Measurements from ENCODE around the gene TUBB4B. TPM values are rescaled to one million over a fixed set of nuclear protein-coding genes. Genes with fewer than 3 reads are reported as not detected.

TUBB4B gene
- 522 to 871 TPM (median 814 TPM) in 5 replicates for total RNA-seq (2022; extraction: Qiagen RNA extraction; ENCODE audit: low read depth)

DNA sequence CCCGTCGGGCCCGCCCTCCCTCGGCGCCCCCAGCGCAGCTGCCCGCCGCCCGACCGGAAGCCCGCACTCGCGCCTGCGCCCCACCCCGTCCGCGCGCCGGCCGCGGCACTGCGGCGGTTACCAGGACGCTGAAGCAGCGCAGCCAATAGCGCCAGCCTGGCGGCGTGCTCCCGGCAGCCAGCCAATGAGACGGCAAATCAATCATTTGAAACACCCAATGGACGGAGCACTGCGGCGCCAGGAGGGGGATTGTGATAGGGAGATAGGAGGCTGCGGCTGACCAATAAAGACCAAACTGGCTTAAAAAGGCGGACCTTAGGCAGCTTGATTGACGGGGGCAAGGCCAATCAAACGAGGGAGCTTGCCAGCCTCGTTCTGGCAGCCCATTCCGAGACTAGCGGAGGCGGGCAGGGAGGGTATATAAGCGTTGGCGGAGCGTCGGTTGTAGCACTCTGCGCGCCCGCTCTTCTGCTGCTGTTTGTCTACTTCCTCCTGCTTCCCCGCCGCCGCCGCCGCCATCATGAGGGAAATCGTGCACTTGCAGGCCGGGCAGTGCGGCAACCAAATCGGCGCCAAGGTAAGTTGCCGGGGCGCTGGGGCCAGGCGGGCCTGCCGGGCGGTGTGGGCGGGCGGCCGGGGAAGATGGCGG lies at the start of gene TUBB4B:
TUBB4B (plus strand) TSS at position 447 of the 649 bp plus-strand sequence; CDS start at position 521, 74 bp downstream.

DNA sequence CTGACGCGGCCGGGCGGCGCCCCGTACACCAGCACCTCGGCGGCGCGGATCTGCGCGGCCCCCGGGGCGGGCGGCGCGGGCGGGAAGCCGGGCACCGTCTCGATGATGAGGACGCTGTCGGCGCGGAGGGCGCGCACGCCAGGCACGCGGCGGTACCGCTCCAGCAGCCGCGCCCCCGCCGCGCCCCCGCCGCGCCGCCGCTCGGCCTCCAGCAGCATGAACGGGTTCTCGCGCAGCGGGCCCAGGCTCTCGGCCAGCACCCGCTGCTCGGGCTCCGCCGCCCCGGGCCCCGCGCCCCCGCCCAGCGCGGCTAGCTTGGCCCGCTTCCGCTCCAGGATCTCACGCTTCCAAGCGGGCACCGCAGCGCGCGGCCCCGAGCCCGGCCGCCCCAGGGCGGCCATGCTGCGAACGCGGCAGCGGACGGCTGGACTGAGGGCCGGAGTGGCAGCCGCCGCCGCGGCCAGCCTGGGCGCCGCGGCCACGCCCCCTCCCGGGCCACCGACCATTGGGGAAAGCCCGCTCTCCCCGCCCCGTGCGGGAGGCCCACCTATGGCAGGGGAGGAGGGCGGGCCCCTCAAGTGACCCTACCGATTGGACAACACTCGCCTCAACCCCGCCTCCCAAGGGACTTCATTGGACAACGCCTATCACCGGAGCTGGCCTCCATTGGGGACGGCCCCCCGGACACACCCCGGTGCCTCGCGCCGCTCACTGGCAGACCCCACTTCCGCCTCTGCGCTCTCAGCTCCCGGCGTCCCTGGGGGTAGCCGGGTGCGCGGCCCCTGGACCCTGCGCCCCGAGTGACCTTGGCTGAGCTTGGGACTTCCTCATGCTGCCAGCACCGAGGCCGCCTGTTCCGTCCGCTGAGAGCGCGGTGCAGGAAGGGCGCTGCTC lies 40.5 kb upstream of the TUBB4B start, which contains the start of gene TPRN:
TPRN (minus strand) TSS at position 431 of the 894 bp plus-strand sequence; CDS start at position 401, 30 bp downstream.

DNA sequence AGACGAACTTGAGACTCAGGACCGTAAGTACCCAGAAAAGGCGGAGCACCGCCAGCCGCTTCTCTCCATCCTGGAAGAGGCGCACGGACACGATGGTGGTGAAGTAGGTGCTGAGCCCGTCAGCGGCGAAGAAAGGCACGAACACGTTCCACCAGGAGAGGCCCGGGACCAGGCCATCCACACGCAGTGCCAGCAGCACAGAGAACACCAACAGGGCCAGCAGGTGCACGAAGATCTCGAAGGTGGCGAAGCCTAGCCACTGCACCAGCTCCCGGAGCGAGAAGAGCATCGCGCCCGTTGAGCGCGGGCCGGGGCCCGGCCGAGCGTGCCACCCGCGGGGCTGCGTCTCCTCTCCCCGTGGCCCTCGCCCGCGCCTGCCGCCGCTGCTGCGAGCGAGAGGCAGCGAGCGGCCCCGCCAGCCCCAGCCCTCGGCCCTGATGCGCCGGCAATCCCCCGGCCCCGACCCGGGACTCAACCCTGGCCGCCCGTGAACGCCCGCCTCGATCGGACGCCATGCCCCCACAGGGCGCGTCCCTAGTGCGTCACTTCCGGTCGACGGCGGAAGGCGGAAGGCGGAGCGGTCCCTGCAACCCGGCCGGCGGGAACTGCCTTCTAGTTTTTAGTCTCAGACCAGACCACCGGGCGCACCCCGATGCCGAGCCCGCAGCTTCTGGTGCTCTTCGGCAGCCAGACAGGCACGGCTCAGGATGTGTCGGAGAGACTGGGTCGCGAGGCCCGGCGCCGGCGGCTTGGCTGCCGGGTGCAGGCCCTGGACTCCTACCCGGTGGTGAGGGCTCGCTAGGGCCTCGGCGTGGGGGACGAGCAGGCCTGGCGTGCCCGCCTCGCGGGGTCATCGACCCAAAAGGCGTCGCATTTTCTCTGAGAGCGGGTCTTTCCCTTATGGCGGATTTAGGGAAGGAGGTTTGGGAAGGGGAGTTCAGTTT lies 35.7 kb upstream of the TUBB4B start, which contains the start of the genes NDOR1 and TMEM203:
NDOR1 (plus strand) TSS at position 575 of the 944 bp plus-strand sequence; CDS start at position 653, 78 bp downstream.
TMEM203 (minus strand) TSS at position 523 of the 944 bp plus-strand sequence; CDS start at position 289, 234 bp downstream.

DNA sequence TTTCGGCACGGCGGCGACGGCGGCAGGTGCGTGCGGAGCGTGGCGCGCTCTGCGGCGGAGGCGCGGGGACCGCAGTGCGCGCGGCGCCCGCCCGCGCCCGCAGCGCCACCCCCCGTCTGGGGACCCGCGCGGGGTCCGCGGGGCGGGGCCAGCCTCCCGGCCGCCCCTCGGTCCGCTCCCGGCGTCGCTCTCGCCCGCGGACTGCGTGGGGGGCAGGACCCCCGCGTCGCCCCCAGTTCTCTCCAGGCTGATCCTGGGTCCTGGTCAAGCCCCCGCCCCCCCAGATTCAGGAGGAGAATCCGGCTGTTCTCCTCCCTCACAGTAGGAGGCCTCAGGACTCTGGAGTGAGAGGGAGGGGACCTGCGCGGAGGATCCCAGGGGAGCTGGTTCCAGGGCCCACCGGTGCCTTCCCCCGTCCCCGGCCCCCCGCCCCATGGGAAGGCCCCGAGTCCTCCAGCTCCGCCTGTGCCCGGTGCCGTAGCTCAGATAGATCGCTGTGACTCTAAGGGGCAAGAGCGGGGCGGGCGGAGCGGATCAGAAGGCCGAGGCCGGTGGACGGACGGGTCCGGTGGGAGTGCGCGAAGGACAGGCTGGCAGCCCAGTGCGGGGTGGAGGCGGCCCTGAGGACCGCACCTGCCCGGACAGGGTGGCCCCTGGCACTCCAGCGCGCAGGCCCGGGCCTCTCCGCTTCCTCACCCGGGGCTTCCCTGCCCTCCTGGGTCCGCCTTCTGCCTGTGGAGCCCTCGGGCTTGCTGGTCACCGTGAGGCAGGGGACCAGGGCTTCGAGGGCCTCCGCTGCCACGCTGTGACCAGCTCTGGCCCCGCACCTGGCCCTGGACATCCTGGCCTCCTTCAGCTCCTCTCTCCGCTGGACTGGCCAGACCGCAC lies 18.7 kb upstream of the TUBB4B start, which contains the start of gene RNF208:
RNF208 (minus strand) TSS at position 51 of the 888 bp plus-strand sequence. CDS start 1,028 bp downstream, outside the sequence.

DNA sequence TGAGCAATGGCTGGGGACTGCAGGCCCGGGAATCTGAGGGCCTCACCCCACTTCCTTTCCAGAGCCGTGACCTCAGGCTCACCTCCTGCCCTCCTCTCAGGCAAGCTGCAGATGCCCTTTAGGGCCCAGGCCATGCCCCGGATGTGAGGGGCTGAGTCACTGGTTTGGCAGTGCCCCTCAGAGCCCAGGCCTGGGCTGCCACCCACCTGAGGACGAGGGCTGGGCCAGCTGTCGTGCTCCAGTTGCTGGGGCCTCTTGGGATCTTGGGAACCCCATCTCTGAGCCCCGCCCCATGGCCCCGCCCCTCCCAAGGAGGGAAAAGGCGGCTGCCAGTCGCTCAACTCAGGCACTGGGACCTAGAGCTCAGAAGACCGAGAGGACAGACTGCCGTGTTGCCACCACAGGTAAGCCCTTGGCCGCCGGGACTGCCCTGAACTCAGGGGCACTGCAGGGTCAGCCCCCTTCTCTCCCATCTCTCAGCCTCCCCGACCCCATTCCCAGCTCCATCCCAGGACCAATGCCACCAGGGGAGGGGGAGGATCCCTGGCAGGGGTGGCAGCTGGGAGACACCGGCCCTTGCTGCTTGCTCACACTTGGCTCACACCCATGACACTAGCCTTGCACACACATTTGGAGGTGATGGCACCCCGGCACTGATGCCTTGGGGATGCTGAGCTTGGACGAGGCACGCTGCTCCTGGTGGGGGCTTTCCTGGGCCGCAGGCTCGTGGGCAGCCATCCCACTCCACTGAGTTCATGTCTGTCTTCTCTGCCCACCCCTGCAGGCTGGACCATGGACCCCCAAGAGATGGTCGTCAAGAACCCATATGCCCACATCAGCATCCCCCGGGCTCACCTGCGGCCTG lies 16.0 kb upstream of the TUBB4B start, which contains the start of gene CYSRT1:
CYSRT1 (plus strand) TSS at position 345 of the 865 bp plus-strand sequence; CDS start at position 793, 448 bp downstream.

DNA sequence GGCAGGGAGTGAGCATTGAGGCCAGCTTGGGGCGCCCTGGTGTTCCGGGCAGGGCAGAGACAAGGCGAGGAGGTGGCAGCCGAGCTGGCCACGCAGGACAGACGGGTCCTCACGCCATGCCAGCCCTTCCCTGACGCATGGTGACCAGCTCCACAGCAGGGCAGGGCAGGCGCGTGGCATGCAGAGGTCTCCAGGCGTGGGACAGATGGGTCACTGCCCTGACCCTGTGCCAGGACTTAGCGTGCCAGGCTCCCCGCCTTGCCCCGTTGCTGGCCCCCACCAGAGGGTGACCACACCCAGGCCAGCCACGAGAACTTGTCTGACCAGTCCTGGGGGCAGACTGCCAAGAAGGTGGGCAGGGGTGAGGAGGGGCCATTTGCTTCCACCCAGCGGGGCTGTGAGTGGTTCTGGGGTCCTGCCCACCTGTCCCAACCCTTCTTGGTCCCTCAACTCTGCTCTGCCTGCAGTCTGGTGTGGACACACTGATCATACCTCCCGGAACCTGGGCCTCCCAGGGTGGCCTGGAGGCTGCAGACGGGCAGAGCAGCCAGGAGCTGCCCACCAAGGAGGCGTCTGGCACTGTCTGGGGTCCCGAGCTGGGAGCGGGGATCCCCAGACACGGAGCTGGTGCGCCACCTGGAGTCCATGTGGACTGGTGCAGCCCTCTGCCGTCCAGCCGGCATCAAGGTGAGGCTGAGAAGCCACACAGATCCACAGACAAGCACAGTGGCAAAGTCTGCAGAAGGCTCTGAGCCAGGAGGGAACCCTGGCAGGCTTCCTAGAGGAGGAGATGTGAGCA lies 13.8 kb upstream of the TUBB4B start, which contains the start of gene RNF224:
RNF224 (plus strand) TSS at position 449 of the 799 bp plus-strand sequence. CDS start 834 bp downstream, outside the sequence.

DNA sequence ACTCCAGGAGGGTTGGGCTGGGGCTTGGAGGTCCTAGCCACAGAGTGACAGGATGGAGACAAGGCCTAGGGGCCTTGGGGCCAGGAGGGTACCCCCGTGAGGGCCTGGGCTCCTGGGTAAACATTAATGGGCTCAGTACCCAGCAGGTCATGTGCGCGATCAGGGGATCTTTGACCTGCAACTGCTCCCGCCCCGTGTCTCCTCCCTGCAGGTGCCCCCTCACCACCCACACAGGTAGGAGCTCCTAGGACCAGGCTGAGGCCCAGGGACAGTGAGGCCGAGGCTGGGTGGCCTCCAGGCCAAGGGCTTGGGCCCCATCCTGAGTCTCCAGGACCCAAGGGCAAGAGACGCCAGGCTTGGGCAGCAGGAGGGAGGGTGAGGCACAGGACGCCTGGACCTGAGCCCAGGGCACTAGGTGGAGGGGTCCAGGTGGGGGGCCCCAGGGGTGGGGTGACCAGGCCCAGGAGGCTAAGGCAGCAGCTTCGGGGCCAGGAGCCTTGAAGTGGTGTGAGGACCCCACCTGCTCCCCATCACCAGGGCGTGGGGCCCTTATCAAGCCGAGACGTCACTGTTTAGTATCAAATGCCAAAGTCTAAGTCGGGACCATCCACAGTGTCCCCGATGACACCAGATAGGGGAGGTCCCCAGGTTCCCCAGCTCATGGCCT lies 10.2 kb upstream of the TUBB4B start, which contains the start of gene SLC34A3:
SLC34A3 (plus strand) TSS at position 197 of the 667 bp plus-strand sequence. CDS start 802 bp downstream, outside the sequence.

DNA sequence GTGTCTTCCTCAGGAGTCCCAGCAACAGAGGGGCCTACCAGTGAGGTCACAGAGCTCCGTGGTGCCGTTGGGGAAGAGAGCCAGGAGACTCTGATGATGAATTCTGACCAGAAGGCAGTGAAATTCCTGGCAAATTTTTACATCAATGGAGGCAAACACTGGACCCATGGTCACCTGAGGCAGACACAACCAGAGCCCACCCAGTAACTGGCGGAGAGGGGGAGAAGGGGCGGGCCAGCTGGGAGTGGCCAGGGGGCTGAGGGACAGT lies 10.0 kb downstream of the TUBB4B start, which contains the start of gene STPG3:
STPG3 (plus strand) TSS at position 93 of the 268 bp plus-strand sequence; CDS start at position 94, 1 bp downstream.

DNA sequence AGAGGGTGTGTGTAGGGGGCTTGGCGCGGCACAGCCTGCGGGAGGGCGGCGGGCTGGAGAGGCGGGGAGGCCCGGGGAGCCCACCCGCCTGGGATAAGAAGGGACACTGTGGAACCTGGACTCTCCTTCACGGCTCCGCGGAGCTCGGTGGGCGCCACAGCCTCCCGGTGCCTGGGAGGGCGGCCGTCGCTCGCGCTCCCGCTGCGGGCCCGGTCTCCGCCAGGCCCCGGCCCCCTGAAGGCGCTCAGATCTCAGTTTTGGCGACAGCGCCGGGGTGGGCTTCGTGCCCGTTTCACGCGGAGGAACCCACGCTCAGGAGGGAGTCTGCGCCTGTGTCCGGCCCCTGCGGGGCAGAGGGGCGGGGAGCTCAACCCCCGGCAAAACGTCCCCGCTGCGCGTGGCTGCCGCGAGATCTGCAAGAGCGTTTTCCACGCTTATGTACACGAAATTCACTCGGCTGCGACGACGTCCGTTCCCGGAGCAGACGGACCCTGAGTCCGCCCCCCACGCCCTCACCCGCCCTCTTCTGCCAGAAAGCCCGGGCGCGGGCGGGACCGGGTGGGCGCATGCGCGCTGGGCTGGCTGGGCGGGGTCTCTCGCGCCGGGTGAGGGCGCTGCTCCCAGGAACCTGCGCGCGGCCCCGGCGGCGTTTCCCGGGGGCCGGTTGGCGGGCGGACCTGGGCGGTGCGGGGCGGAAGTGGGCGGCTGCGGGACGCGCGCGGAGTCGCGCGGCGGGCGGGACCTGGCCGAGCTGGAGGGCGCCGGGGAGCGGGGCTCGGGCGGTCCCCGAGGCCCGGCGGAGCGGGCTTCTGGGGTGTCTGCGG lies 13.7 kb downstream of the TUBB4B start, which contains the start of gene NELFB:
NELFB (plus strand) TSS at position 704 of the 824 bp plus-strand sequence.

DNA sequence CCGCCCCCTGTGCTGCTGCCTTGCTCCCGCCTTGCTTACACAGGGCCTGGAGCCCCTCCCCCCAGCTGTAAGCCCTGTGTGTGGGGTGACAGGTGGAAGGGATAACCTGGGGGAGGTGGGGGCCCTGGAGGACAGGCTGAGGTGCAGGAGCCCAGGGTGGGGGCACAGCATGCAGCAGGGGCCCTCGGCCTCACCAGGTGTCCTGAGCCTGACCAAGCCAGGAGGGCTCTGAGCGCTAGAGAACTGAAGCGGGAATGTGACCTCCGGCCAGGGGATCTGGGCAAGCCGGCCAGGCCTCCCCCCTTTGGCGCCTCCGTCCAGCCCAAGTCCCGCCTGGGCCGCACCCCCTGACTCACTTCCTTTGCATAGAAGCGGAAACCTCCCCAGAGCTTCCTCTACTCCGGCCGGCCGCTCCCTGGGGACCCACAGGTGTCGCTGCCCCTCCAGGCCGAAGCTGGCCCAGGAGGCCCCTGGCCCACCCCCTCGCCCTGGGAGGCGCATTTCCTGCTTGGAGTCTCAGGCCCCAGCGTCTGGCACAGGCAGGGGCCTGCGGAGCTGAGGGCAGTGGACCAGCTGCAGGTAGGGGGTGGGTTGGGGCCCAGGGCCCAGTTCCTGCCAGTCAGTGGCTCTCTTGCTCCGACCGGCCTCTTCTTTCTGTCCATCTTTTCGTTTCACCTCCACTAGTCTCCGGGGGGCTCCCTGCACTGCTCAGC lies 36.4 kb downstream of the TUBB4B start, which contains the start of gene TOR4A:
TOR4A (plus strand) TSS at position 398 of the 713 bp plus-strand sequence. CDS start 964 bp downstream, outside the sequence.

Other genes with a start within 250 kb of the TUBB4B start
- gene PAXX, start 248.9 kb upstream of the TUBB4B start, total RNA-seq (2022; extraction: Qiagen RNA extraction; ENCODE audit: low read depth): 37.9 to 83.8 TPM (median 71.5 TPM) in 5 replicates
- 2.2 to 4.2 TPM (median 3.7 TPM) in 5 replicates for gene CLIC3, start 244.7 kb upstream of the TUBB4B start, total RNA-seq (2022; extraction: Qiagen RNA extraction; ENCODE audit: low read depth)
- 12.6 to 32.5 TPM (median 25.5 TPM) in 5 replicates for gene ABCA2, start 213.1 kb upstream of the TUBB4B start, total RNA-seq (2022; extraction: Qiagen RNA extraction; ENCODE audit: low read depth)
- gene FUT7, start 209.2 kb upstream of the TUBB4B start, total RNA-seq (2022; extraction: Qiagen RNA extraction; ENCODE audit: low read depth): 0.07 TPM in 1 of 5 replicates, not detected in the others
- 26.4 to 93.7 TPM (median 81.5 TPM) in 5 replicates for gene NPDC1, start 195.1 kb upstream of the TUBB4B start, total RNA-seq (2022; extraction: Qiagen RNA extraction; ENCODE audit: low read depth)
- gene ENTPD2, start 187.2 kb upstream of the TUBB4B start, total RNA-seq (2022; extraction: Qiagen RNA extraction; ENCODE audit: low read depth): 1.0 to 2.3 TPM (median 1.5 TPM) in 5 replicates
- 12.1 to 27.8 TPM (median 24.6 TPM) in 5 replicates for gene SAPCD2, start 170.7 kb upstream of the TUBB4B start, total RNA-seq (2022; extraction: Qiagen RNA extraction; ENCODE audit: low read depth)
- 9.0 to 14.6 TPM (median 11.9 TPM) in 5 replicates for gene UAP1L1, start 163.8 kb upstream of the TUBB4B start, total RNA-seq (2022; extraction: Qiagen RNA extraction; ENCODE audit: low read depth)
- gene MAN1B1, start 154.3 kb upstream of the TUBB4B start, total RNA-seq (2022; extraction: Qiagen RNA extraction; ENCODE audit: low read depth): 33.8 to 56.7 TPM (median 50.2 TPM) in 5 replicates
- gene DPP7, start 126.6 kb upstream of the TUBB4B start, total RNA-seq (2022; extraction: Qiagen RNA extraction; ENCODE audit: low read depth): 52.8 to 134 TPM (median 106 TPM) in 5 replicates
- 0.14 to 0.76 TPM (median 0.27 TPM) in 5 replicates for gene GRIN1, start 102.1 kb upstream of the TUBB4B start, total RNA-seq (2022; extraction: Qiagen RNA extraction; ENCODE audit: low read depth)
- 0.39 to 2.0 TPM (median 1.6 TPM) in 5 replicates for gene LRRC26, start 71.2 kb upstream of the TUBB4B start, total RNA-seq (2022; extraction: Qiagen RNA extraction; ENCODE audit: low read depth)
- gene TMEM210, start 69.2 kb upstream of the TUBB4B start, total RNA-seq (2022; extraction: Qiagen RNA extraction; ENCODE audit: low read depth): not detected in 5 replicates
- gene ANAPC2, start 52.7 kb upstream of the TUBB4B start, total RNA-seq (2022; extraction: Qiagen RNA extraction; ENCODE audit: low read depth): 19.0 to 41.0 TPM (median 34.9 TPM) in 5 replicates
- gene SSNA1, start 52.6 kb upstream of the TUBB4B start, total RNA-seq (2022; extraction: Qiagen RNA extraction; ENCODE audit: low read depth): 85.9 to 156 TPM (median 148 TPM) in 5 replicates
- 5.5 to 10.4 TPM (median 10.2 TPM) in 5 replicates for gene TPRN, start 40.5 kb upstream of the TUBB4B start, total RNA-seq (2022; extraction: Qiagen RNA extraction; ENCODE audit: low read depth)
- 29.5 to 49.4 TPM (median 47.9 TPM) in 5 replicates for gene TMEM203, start 35.6 kb upstream of the TUBB4B start, total RNA-seq (2022; extraction: Qiagen RNA extraction; ENCODE audit: low read depth)
- 7.4 to 20.8 TPM (median 16.2 TPM) in 5 replicates for gene NDOR1, start 35.6 kb upstream of the TUBB4B start, total RNA-seq (2022; extraction: Qiagen RNA extraction; ENCODE audit: low read depth)
- 0.79 to 2.6 TPM (median 2.0 TPM) in 5 replicates for gene RNF208, start 19.0 kb upstream of the TUBB4B start, total RNA-seq (2022; extraction: Qiagen RNA extraction; ENCODE audit: low read depth)
- gene CYSRT1, start 16.1 kb upstream of the TUBB4B start, total RNA-seq (2022; extraction: Qiagen RNA extraction; ENCODE audit: low read depth): 2.8 to 5.4 TPM (median 4.2 TPM) in 5 replicates
- gene RNF224, start 13.8 kb upstream of the TUBB4B start, total RNA-seq (2022; extraction: Qiagen RNA extraction; ENCODE audit: low read depth): 0.13 to 0.58 TPM (median 0.39 TPM) in 4 of 5 replicates, not detected in the other
- 0.13 to 0.19 TPM in 2 of 5 replicates, not detected in the others for gene SLC34A3, start 10.4 kb upstream of the TUBB4B start, total RNA-seq (2022; extraction: Qiagen RNA extraction; ENCODE audit: low read depth)
- not detected in 5 replicates for gene STPG3, start 10.0 kb downstream of the TUBB4B start, total RNA-seq (2022; extraction: Qiagen RNA extraction; ENCODE audit: low read depth)
- gene NELFB, start 14.0 kb downstream of the TUBB4B start, total RNA-seq (2022; extraction: Qiagen RNA extraction; ENCODE audit: low read depth): 36.5 to 63.8 TPM (median 58.5 TPM) in 5 replicates
- 13.6 to 33.0 TPM (median 30.5 TPM) in 5 replicates for gene TOR4A, start 36.4 kb downstream of the TUBB4B start, total RNA-seq (2022; extraction: Qiagen RNA extraction; ENCODE audit: low read depth)
- gene NRARP, start 61.0 kb downstream of the TUBB4B start, total RNA-seq (2022; extraction: Qiagen RNA extraction; ENCODE audit: low read depth): 1.9 to 7.2 TPM (median 5.6 TPM) in 5 replicates
- gene EXD3, start 181.9 kb downstream of the TUBB4B start, total RNA-seq (2022; extraction: Qiagen RNA extraction; ENCODE audit: low read depth): 2.5 to 6.8 TPM (median 6.4 TPM) in 5 replicates
- 0.53 to 2.1 TPM (median 1.9 TPM) in 5 replicates for gene NOXA1, start 182.1 kb downstream of the TUBB4B start, total RNA-seq (2022; extraction: Qiagen RNA extraction; ENCODE audit: low read depth)
- 0.18 to 0.29 TPM (median 0.19 TPM) in 5 replicates for gene ENTPD8, start 200.1 kb downstream of the TUBB4B start, total RNA-seq (2022; extraction: Qiagen RNA extraction; ENCODE audit: low read depth)
- gene NSMF, start 218.0 kb downstream of the TUBB4B start, total RNA-seq (2022; extraction: Qiagen RNA extraction; ENCODE audit: low read depth): 28.4 to 48.9 TPM (median 43.2 TPM) in 5 replicates

Data from A549 treated with ZK216348 at 1 μM for 4 hours (cell line).